ENCODE measurements around the gene CIPC.

The CIPC gene
- total RNA-seq = 10.1 to 23.6 (median 15.5) reads per million in 9 experiments

- H3K4me1 Mint-ChIP-seq (ENCODE audit: low read depth in 2 of 2) = peaks cover 28 to 36% of the 10 kb centered on the region in 2 donors
- peaks cover 22% of the 10 kb centered on the region for H3K36me3 Mint-ChIP-seq (ENCODE audit: insufficient read depth)
- H3K4me3 Mint-ChIP-seq = peak within 1 kb of the TSS; percentile 99
- peak within 1 kb of the TSS; percentile 99 to 100 for H3K27ac Mint-ChIP-seq
- H3K27me3 Mint-ChIP-seq = no peaks in the 10 kb centered on the region
- H3K9me3 Mint-ChIP-seq = no peaks in the 10 kb centered on the region
- ATAC-seq (replicated peaks) (peak; percentile 87), DNase-seq (peak; percentile 98 to 99 (median 98))
Measured at GRCh38 chr14:77097700-77098528, at the start of gene CIPC. CIPC (plus strand) TSS chr14:77098258; CDS start chr14:77105709, 7,451 bp downstream.

- peaks cover 4% of the 10 kb centered on the region in 2 donors for H3K4me1 Mint-ChIP-seq (ENCODE audit: low read depth in 2 of 2)
- H3K27me3 Mint-ChIP-seq = no peaks in the 10 kb centered on the region
- ATAC-seq (replicated peaks) (no peak), DNase-seq (no peak)
- H3K36me3 Mint-ChIP-seq (ENCODE audit: insufficient read depth) = no peaks in the 10 kb centered on the region
- H3K27ac Mint-ChIP-seq = peak overlapping the region in 1 of 2 donors; percentile 57
- H3K9me3 Mint-ChIP-seq = no peaks in the 10 kb centered on the region
- no peak overlapping the region for H3K4me3 Mint-ChIP-seq
Measured at GRCh38 chr14:77051116-77051515, 46.9 kb upstream of the CIPC start.

- Mint-ChIP-seq H3K4me3 (no peak overlapping the region), H3K36me3 (ENCODE audit: insufficient read depth) (no peaks in the 10 kb centered on the region), H3K4me1 (ENCODE audit: low read depth in 2 of 2) (peaks cover 4% of the 10 kb centered on the region in 2 donors), H3K9me3 (no peaks in the 10 kb centered on the region), H3K27me3 (no peaks in the 10 kb centered on the region), H3K27ac (peak overlapping the region in 1 of 2 donors; percentile 59)
- no peak for DNase-seq
- ATAC-seq (replicated peaks) = no peak
Measured at GRCh38 chr14:77052281-77053044, 45.6 kb upstream of the CIPC start.

DNA sequence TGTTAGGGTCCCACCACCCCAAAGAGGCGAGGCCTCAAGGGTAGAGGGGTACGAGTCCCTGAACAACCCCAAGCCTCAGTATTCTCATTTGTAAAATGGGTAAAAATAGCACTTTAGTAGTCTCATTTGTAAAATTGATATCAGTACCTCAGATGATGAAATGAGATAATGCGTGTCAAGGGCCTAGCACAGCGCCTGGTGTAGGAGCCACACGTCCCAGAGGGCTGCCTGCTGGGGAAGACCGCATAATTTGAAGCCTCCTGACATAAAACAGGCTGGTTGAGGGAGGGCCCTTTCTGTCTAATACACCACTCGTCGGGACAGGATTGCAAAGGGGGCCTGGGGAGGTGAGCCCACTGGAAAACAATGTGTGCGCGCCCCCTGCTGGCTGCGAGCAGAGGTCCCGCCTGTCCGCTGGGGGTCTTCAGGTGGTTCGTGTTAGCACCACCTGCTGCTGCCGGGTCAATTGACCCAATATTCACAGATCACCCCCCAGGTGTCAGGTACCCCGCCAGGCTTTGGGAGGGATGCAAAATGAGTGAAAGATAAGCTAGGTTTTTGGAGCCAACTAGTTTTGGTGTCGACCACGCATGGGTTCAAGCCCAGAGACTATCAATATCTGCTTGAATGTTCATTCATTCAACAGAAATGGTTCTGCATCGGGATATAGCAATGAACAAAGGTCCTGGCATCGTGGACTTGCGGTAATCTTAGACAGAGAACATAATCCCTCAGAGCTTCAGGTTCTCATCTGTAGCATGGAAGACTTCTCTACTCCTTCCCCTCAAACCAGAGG is 44.8 kb upstream of the CIPC start:
- ATAC-seq (replicated peaks) = peak; percentile 96
- DNase-seq = peak; percentile 72
- Mint-ChIP-seq H3K4me1 (ENCODE audit: low read depth in 2 of 2) (peaks cover 4% of the 10 kb centered on the region in 2 donors), H3K27ac (no peak overlapping the region), H3K4me3 (no peak overlapping the region), H3K9me3 (no peaks in the 10 kb centered on the region), H3K36me3 (ENCODE audit: insufficient read depth) (no peaks in the 10 kb centered on the region), H3K27me3 (no peaks in the 10 kb centered on the region)

DNA sequence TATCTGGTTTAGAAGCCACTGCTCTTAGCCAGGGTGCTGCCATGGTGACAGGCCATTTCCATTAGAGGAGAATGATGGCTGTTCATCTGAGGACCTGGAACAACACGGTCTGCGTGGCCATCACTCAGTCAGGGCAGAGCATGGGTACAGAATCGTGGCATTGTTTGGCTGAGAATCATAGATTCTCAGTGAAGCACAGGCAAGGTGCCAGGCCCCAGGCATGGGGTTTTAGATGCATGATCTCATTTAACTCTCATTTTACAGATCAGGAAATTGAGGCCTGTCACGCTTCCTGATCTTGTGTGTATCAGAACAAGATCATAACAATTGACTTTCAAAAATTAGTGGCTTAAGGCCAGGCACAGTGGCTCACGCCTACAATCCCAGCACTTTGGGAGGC is 42.8 kb upstream of the CIPC start:
- ATAC-seq (replicated peaks) = no peak
- Mint-ChIP-seq H3K36me3 (ENCODE audit: insufficient read depth) (peaks cover 4% of the 10 kb centered on the region), H3K9me3 (no peaks in the 10 kb centered on the region)

DNA sequence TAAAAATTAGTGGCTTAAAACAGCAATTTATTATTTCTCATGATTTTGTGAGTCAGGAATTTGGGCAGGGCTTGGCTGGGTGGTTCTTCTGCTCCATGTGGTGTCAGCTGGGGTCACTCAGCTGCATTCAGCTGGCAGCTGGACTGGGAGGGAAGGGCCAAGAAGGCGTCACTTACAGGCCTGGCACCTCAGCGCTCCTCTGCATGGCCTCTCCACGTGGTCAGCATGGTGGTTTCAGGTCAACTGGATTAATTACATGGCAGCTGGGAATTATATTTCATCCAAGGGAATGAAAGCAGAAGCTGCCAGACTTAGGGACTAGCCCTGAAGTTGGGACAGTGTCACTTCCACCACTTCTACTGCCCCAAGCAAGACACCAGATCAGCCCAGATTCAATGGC is 42.1 kb upstream of the CIPC start:
- no peak overlapping the region for H3K27ac Mint-ChIP-seq
- peaks cover 4% of the 10 kb centered on the region for H3K36me3 Mint-ChIP-seq (ENCODE audit: insufficient read depth)
- no peak for DNase-seq
- no peaks in the 10 kb centered on the region for H3K9me3 Mint-ChIP-seq
- no peak overlapping the region for H3K4me3 Mint-ChIP-seq
- H3K4me1 Mint-ChIP-seq (ENCODE audit: low read depth in 2 of 2) = peaks cover 4% of the 10 kb centered on the region in 2 donors
- no peak for ATAC-seq (replicated peaks)
- no peaks in the 10 kb centered on the region for H3K27me3 Mint-ChIP-seq

More for the DNA sequence above, 42.8 kb upstream of the CIPC start:
- Mint-ChIP-seq H3K4me3 (no peak overlapping the region), H3K27me3 (no peaks in the 10 kb centered on the region), H3K27ac (peak overlapping the region in 1 of 2 donors; percentile 38), H3K4me1 (ENCODE audit: low read depth in 2 of 2) (peaks cover 4% of the 10 kb centered on the region in 2 donors)
- no peak for DNase-seq

GRCh38 chr14:77058117-77058516 is 39.9 kb upstream of the CIPC start:
- H3K9me3 Mint-ChIP-seq = no peaks in the 10 kb centered on the region
- H3K36me3 Mint-ChIP-seq (ENCODE audit: insufficient read depth) = peaks cover 4% of the 10 kb centered on the region

GRCh38 chr14:77058785-77059184 is 39.3 kb upstream of the CIPC start:
- no peaks in the 10 kb centered on the region for H3K4me1 Mint-ChIP-seq (ENCODE audit: low read depth in 2 of 2)
- ATAC-seq (replicated peaks) (no peak), DNase-seq (no peak)
- H3K4me3 Mint-ChIP-seq = no peak overlapping the region
- H3K36me3 Mint-ChIP-seq (ENCODE audit: insufficient read depth) = peaks cover 4% of the 10 kb centered on the region
- no peaks in the 10 kb centered on the region for H3K9me3 Mint-ChIP-seq
- no peak overlapping the region for H3K27ac Mint-ChIP-seq
- H3K27me3 Mint-ChIP-seq = peaks cover 0 to 4% of the 10 kb centered on the region in 2 donors

More at GRCh38 chr14:77058117-77058516, 39.9 kb upstream of the CIPC start:
- Mint-ChIP-seq H3K4me3 (no peak overlapping the region), H3K27ac (no peak overlapping the region), H3K27me3 (no peaks in the 10 kb centered on the region), H3K4me1 (ENCODE audit: low read depth in 2 of 2) (peaks cover 3% of the 10 kb centered on the region in 2 donors)
- DNase-seq (no peak), ATAC-seq (replicated peaks) (no peak)

GRCh38 chr14:77059276-77059915 is 38.7 kb upstream of the CIPC start:
- Mint-ChIP-seq H3K4me1 (ENCODE audit: low read depth in 2 of 2) (no peaks in the 10 kb centered on the region), H3K4me3 (no peak overlapping the region), H3K27ac (peak overlapping the region in 1 of 2 donors; percentile 20), H3K9me3 (no peaks in the 10 kb centered on the region), H3K27me3 (peaks cover 0 to 6% of the 10 kb centered on the region in 2 donors), H3K36me3 (ENCODE audit: insufficient read depth) (peaks cover 4% of the 10 kb centered on the region)
- ATAC-seq (replicated peaks) = peak; percentile 31
- no peak for DNase-seq

GRCh38 chr14:77061630-77062257 is 36.3 kb upstream of the CIPC start:
- ATAC-seq (replicated peaks) (no peak), DNase-seq (no peak)
- H3K27ac Mint-ChIP-seq = no peak overlapping the region
- no peaks in the 10 kb centered on the region for H3K4me1 Mint-ChIP-seq (ENCODE audit: low read depth in 2 of 2)
- no peak overlapping the region for H3K4me3 Mint-ChIP-seq
- H3K27me3 Mint-ChIP-seq = peaks cover 0 to 17% of the 10 kb centered on the region in 2 donors
- peaks cover 4% of the 10 kb centered on the region for H3K36me3 Mint-ChIP-seq (ENCODE audit: insufficient read depth)
- H3K9me3 Mint-ChIP-seq = no peaks in the 10 kb centered on the region

DNA sequence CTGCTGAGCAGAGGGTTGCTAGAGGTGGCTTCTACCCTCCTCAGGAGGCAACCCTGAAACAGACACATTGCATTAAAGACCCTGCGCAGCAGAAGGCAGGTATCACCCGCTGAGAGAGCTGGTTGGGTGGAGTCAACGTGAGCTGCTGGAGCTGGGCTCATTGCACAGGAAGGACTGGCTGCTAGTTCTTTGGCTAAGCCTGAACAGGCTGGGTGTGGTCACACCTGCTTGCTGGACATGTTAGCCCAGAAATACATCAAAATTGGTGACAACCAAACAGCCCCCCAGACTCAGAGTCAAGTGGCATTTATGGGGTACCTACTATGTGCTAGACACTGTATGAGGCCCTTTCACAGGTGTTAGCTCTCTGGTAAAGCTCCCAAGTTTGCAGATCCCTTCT is 35.8 kb upstream of the CIPC start:
- no peak overlapping the region for H3K27ac Mint-ChIP-seq
- peaks cover 0 to 17% of the 10 kb centered on the region in 2 donors for H3K27me3 Mint-ChIP-seq

DNA sequence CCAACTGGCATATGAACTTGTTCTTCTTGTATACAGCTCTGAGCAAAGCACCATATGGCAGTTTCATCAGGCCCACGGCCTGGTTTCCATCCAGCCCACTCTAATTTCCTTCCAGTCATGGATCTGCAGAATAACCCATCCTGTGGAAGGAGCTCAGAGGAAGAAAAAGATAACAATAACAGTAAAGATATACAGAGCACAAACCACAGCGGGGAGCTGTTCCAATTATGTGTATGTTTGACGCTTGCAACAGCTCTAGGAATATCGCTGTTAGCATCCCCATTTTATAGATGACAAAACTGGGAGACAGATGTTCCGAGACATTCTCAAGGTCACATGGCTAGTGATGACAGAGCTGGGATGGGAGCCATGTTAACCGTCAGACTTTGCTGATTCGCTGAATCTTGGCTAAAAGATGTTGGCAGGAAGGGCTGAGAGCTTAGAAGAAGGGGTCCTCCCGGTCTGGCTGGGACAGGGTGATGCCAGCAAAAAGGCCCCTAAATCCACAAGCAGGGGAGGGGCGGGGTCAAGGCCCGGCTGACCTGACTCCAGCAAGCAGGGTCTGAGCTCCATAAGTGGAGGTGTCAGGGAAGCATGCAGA is 34.4 kb upstream of the CIPC start:
- H3K27ac Mint-ChIP-seq = no peak overlapping the region
- H3K36me3 Mint-ChIP-seq (ENCODE audit: insufficient read depth) = peaks cover 4% of the 10 kb centered on the region
- no peak overlapping the region for H3K4me3 Mint-ChIP-seq
- peaks cover 8 to 24% of the 10 kb centered on the region in 2 donors for H3K27me3 Mint-ChIP-seq
- peaks cover 0 to 1% of the 10 kb centered on the region in 2 donors for H3K4me1 Mint-ChIP-seq (ENCODE audit: low read depth in 2 of 2)
- DNase-seq (no peak), ATAC-seq (replicated peaks) (no peak)
- H3K9me3 Mint-ChIP-seq = no peaks in the 10 kb centered on the region

More for the DNA sequence above, 35.8 kb upstream of the CIPC start:
- ATAC-seq (replicated peaks) = no peak
- H3K4me1 Mint-ChIP-seq (ENCODE audit: low read depth in 2 of 2) = no peaks in the 10 kb centered on the region
- H3K36me3 Mint-ChIP-seq (ENCODE audit: insufficient read depth) = peaks cover 4% of the 10 kb centered on the region
- H3K4me3 Mint-ChIP-seq = no peak overlapping the region
- DNase-seq = no peak
- H3K9me3 Mint-ChIP-seq = no peaks in the 10 kb centered on the region
